Osteoblast (primary cell): ENCODE measurements around the gene L3MBTL2. TPM values are rescaled to one million over a fixed set of nuclear protein-coding genes. Genes with fewer than 3 reads are reported as not detected.

ENCODE experiments used
- DNase-seq: peaks from one replicate; pipeline ENCODE4 v3.0.0; 2011; ENCODE audit warnings: low spot score, mixed read lengths; ENCODE audit not compliant: insufficient read length; ENCODE audit errors: missing footprints
- H2AFZ ChIP-seq: 2 replicates; pipeline ENCODE4 v1.6.0; 2011; ENCODE audit warnings: mild to moderate bottlenecking, low read length
- H3K27ac ChIP-seq: 2 replicates; pipeline ENCODE4 v1.5.1; 2011; ENCODE audit warnings: mild to moderate bottlenecking, low read depth, low read length, moderate library complexity
- H3K27me3 ChIP-seq: 2 replicates; pipeline ENCODE4 v1.6.0; 2012; ENCODE audit warnings: mild to moderate bottlenecking, control low read depth, inconsistent platforms, low read length, moderate library complexity; ENCODE audit not compliant: insufficient read depth
- H3K36me3 ChIP-seq: 2 replicates; pipeline ENCODE4 v1.5.1; 2011; ENCODE audit warnings: mild to moderate bottlenecking, low read length, control low read depth, moderate library complexity; ENCODE audit not compliant: insufficient read depth
- H3K4me1 ChIP-seq: 2 replicates; pipeline ENCODE4 v1.5.1; 2011; ENCODE audit warnings: mild to moderate bottlenecking, low read length, control low read depth, moderate library complexity; ENCODE audit not compliant: insufficient read depth
- H3K4me2 ChIP-seq: 2 replicates; pipeline ENCODE4 v1.6.0; 2011; ENCODE audit warnings: mild to moderate bottlenecking, low read length; ENCODE audit not compliant: insufficient read depth
- H3K4me3 ChIP-seq: fragments of 200-600 bp; sonication (generic); 3 replicates; pipeline ENCODE4 v1.5.1; 2012; ENCODE audit warnings: mild to moderate bottlenecking, low read length, inconsistent platforms; ENCODE audit not compliant: insufficient read depth
- H3K79me2 ChIP-seq: 2 replicates; pipeline ENCODE4 v1.6.0; 2012; ENCODE audit warnings: mild to moderate bottlenecking, low read length, control low read depth, inconsistent platforms; ENCODE audit not compliant: insufficient read depth
- H3K9me3 ChIP-seq: 2 replicates; pipeline ENCODE4 v1.5.1; 2011; ENCODE audit warnings: low read depth, low read length, control low read depth
- H4K20me1 ChIP-seq: 2 replicates; pipeline ENCODE4 v1.6.0; 2012; ENCODE audit warnings: mild to moderate bottlenecking, low read length, control low read depth; ENCODE audit not compliant: insufficient read depth
- CTCF ChIP-seq: IDR thresholded peaks from 2 replicates; pipeline ENCODE4 v1.5.1; 2011; ENCODE audit warnings: mild to moderate bottlenecking, low read depth, low read length, moderate library complexity; ENCODE audit errors: extremely low read depth
- total RNA-seq: library from RNA; depleted of rRNA; stranded (reverse); fragments of >200 nt; gene quantifications from 2 replicates; pipeline ENCODE4 v1.2.3, GENCODE V29; 2012

L3MBTL2 gene
- total RNA-seq, 1 donor: 22.8 TPM

DNA sequence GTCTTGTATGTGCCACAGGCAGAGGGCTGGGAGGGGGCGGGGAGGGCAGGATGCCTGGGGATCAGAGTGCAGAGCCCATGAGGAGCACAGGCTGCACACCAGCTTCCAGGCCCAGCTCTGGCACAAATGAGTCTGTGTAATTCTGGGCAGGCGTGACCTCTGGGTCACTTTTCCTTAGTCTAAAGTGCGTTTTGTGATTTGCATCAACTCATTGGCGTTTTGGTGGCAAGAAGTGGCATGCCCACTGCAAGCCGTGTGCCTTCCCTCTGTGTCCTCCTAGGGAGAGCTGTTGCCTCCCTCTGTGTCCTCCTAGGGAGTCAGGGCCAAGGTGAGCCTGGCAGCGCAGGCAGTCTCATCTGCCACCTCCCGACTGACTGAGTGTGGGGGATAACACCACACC is 18.4 kb downstream of the L3MBTL2 start:
- Histone ChIP-seq H3K79me2 (no peaks in the 10 kb centered on the region), H3K4me3 (no peak overlapping the region), H3K36me3 (peaks cover 58% of the 10 kb centered on the region), H3K9me3 (no peaks in the 10 kb centered on the region), H4K20me1 (no peaks in the 10 kb centered on the region), H3K4me1 (no peaks in the 10 kb centered on the region), H3K4me2 (no peak overlapping the region), H3K27me3 (no peaks in the 10 kb centered on the region), H2AFZ (no peak overlapping the region), H3K27ac (no peak overlapping the region)
- DNase-seq: no peak
- no peak for TF ChIP-seq CTCF

GRCh38 chr22:41226723-41227655 is 21.9 kb downstream of the L3MBTL2 start:
- Histone ChIP-seq H3K36me3 (peaks cover 36% of the 10 kb centered on the region), H3K4me2 (no peak overlapping the region)

DNA sequence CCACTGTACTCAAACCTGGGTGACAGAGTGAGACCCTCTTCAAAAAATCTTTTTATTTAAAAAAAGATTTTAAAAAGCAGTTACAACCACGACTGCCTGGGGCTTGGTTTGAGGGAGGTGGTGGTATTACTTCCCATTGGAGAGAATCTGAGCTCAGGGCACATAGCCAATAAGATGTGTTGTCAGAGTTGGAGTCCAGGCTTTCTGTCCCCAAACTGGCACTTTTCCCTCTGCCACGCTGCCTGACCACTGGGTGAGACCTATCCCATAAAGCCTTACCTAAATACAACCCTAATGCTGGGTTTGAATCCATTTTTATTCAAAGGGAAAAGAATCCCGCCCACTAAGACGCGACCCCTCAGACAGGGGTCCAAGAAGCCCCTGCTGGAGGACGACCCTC is 24.1 kb downstream of the L3MBTL2 start:
- no peak overlapping the region for H3K4me2 ChIP-seq
- peaks cover 6% of the 10 kb centered on the region for H3K4me1 ChIP-seq
- no peak overlapping the region for H3K4me3 ChIP-seq
- H3K36me3 ChIP-seq: peaks cover 29% of the 10 kb centered on the region
- TF ChIP-seq CTCF: no peak
- no peaks in the 10 kb centered on the region for H4K20me1 ChIP-seq
- no peaks in the 10 kb centered on the region for H3K79me2 ChIP-seq
- no peaks in the 10 kb centered on the region for H3K9me3 ChIP-seq
- no peak overlapping the region for H3K27ac ChIP-seq
- peak; percentile 31 for DNase-seq
- no peaks in the 10 kb centered on the region for H3K27me3 ChIP-seq
- H2AFZ ChIP-seq: no peak overlapping the region

More at GRCh38 chr22:41226723-41227655, 21.9 kb downstream of the L3MBTL2 start:
- Histone ChIP-seq H3K79me2 (no peaks in the 10 kb centered on the region), H3K27me3 (no peaks in the 10 kb centered on the region), H3K4me3 (no peak overlapping the region), H2AFZ (no peak overlapping the region), H3K4me1 (no peaks in the 10 kb centered on the region), H3K9me3 (no peaks in the 10 kb centered on the region), H4K20me1 (no peaks in the 10 kb centered on the region), H3K27ac (no peak overlapping the region)
- no peak for TF ChIP-seq CTCF
- DNase-seq: peak; percentile 67

DNA sequence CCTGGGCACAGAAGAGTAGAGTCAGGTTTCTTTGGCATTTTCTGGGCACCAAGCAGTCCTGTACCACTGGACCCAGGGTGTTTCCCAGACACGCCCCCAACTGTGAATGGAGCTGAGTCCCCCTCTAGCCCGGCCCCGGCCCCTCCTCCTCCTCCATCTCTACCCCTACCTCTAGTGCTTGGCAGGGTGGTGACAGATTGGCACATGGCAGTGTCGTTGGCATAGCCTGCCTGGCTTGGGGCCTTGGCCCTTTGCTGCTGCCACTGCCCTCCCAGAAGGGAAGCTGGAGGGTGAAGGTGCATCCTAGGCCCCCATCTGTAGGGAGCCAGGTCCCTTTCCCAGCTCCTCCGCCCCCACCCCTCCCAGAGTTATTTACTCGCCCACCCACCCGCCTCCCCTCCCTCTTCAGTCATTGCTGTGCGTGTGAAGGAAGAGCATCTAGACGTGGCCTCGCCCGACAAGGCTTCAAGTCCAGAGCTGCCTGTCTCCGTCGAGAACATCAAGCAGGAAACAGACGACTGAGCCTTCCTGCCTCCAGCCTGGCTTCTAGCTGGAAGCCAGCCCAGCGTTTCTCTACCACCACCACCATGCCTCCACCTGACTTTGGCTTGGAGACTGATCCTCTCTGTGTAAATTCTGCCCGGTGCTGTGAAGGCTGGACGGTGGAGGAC is 24.8 kb downstream of the L3MBTL2 start:
- no peak overlapping the region for H3K27ac ChIP-seq

More for the DNA sequence above, 24.8 kb downstream of the L3MBTL2 start:
- Histone ChIP-seq H3K4me2 (no peak overlapping the region), H2AFZ (no peak overlapping the region), H3K9me3 (no peaks in the 10 kb centered on the region), H3K79me2 (no peaks in the 10 kb centered on the region), H3K36me3 (peaks cover 25% of the 10 kb centered on the region), H4K20me1 (no peaks in the 10 kb centered on the region), H3K27me3 (no peaks in the 10 kb centered on the region), H3K4me1 (peaks cover 6% of the 10 kb centered on the region), H3K4me3 (no peak overlapping the region)
- DNase-seq: peak; percentile 53
- TF ChIP-seq CTCF: no peak
